Measurements from ENCODE around the gene SLC39A11.

Gene SLC39A11

DNA sequence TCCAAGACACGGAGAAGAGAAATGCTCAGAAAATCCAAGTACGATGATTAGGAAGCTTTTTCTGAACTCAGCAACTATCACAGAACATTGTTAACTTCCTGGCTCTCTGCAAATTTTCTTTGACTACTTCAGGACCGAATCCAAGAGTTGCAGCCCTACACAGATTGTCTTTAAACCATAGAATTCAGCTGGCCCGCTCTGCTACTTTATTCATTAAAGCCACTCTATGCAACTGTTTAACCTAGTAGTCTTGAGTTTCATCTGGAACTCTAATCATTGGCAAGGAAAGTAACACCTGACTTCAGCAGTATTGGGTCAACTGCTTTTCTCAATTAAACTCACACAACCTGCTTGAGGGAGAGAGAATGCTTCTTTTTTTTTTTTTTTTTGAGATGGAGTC lies 210.1 kb downstream of the SLC39A11 start:
- DNase-seq, result no peak
- in situ Hi-C loops (cut with HindIII; ENCODE audit: low pct_ligation_motif_present, low sequenced_read_pairs), result no loop called here
- Histone ChIP-seq H3K36me3 (replicated peaks) (no peaks in the 10 kb centered on the region), H3K27me3 (replicated peaks) (no peaks in the 10 kb centered on the region), H3K27ac (no peak overlapping the region), H3K4me3 (ENCODE audit: low read depth, low read length) (no peak overlapping the region)
- TF ChIP-seq, protein P1, sequence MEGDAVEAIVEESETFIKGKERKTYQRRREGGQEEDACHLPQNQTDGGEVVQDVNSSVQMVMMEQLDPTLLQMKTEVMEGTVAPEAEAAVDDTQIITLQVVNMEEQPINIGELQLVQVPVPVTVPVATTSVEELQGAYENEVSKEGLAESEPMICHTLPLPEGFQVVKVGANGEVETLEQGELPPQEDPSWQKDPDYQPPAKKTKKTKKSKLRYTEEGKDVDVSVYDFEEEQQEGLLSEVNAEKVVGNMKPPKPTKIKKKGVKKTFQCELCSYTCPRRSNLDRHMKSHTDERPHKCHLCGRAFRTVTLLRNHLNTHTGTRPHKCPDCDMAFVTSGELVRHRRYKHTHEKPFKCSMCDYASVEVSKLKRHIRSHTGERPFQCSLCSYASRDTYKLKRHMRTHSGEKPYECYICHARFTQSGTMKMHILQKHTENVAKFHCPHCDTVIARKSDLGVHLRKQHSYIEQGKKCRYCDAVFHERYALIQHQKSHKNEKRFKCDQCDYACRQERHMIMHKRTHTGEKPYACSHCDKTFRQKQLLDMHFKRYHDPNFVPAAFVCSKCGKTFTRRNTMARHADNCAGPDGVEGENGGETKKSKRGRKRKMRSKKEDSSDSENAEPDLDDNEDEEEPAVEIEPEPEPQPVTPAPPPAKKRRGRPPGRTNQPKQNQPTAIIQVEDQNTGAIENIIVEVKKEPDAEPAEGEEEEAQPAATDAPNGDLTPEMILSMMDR (IDR thresholded peaks at IDR 0.05; ENCODE audit: low read depth, low read length, missing control alignments), result no peak

DNA sequence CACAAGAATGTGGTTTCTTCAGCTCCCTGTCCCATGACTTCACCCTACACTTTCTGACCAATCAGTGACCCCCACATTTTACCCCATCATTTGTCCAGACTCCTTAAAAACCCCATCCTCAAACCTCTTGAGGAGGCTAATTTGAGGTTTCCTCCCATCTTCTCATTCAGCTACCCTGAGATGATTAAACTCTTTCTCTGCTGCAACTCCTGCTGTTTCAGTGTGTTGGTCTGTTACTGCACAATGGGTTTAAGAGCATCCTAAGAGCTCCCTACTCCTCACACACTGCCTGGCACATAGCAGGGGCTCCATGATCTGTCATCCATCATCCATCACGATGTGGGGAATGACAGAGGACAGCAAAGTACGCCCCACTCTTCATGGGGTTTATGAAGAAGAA lies 212.6 kb downstream of the SLC39A11 start:
- Histone ChIP-seq H3K36me3 (replicated peaks) (no peaks in the 10 kb centered on the region), H3K4me3 (ENCODE audit: low read depth, low read length) (no peak overlapping the region), H3K27me3 (replicated peaks) (no peaks in the 10 kb centered on the region), H3K27ac (no peak overlapping the region)
- no peak for DNase-seq
- TF ChIP-seq, protein P1 (IDR thresholded peaks at IDR 0.05; ENCODE audit: low read depth, low read length, missing control alignments), result no peak
- in situ Hi-C loops (cut with HindIII; ENCODE audit: low pct_ligation_motif_present, low sequenced_read_pairs), result no loop called here

DNA sequence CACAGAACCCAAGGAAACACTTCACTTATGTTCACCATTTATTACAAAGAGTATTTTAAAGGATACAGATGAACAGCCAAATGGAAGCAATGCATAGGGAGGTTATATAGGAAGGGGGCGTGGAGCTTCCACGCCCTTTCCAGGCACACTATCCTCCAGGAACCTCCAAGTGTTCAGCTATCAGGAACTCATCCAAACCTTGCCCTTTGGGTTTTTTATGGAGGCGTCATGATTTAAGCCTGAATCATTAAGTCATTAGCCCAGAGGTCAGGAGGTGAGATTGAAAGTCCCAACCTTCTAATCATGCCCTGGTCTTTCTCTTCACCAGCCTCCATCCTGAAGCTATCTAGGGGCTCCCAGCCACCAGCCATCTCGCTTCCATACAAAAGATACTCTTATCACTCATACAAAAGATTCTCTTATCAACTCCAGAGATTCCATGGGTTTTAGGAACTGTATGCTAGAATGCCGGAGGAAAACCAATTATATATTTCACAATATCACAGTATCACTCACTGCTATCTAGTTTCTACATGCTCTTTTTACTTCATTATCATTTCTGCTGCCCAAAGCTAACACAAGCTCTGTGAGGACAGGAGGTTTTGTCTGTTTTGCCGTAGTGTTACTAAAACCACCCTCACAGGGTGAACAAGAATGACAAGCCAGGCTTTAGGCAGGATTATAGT lies 213.4 kb downstream of the SLC39A11 start:
- Histone ChIP-seq H3K27ac (no peak overlapping the region), H3K36me3 (replicated peaks) (no peaks in the 10 kb centered on the region), H3K4me3 (ENCODE audit: low read depth, low read length) (no peak overlapping the region), H3K27me3 (replicated peaks) (no peaks in the 10 kb centered on the region)
- no peak for DNase-seq
- TF ChIP-seq, protein P1 (IDR thresholded peaks at IDR 0.05; ENCODE audit: low read depth, low read length, missing control alignments), result no peak
- in situ Hi-C loops (cut with HindIII; ENCODE audit: low pct_ligation_motif_present, low sequenced_read_pairs), result no loop called here

DNA sequence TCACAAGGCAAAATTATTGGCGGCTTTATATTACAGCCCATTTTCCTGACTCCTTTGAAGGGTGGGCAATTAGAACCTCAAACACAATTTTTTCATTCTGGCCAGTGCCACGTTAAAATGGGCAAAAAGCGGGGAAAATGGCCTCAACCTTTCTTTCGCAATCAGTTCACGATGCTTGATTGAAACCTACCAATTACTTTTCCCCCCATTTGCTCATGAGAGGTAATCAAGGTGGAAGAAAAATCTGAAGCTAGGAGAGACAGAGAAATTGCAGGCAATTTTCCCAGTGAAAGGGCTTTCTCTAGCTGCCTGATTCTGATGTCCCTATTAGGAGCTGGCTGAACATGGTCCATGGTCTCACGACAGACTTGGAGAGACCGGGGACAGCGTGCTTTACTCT lies 215.1 kb downstream of the SLC39A11 start:
- Histone ChIP-seq H3K36me3 (replicated peaks) (no peaks in the 10 kb centered on the region), H3K4me3 (ENCODE audit: low read depth, low read length) (no peak overlapping the region), H3K27ac (no peak overlapping the region), H3K27me3 (replicated peaks) (no peaks in the 10 kb centered on the region)
- TF ChIP-seq, protein P1 (IDR thresholded peaks at IDR 0.05; ENCODE audit: low read depth, low read length, missing control alignments), result no peak
- DNase-seq, result no peak
- in situ Hi-C loops (cut with HindIII; ENCODE audit: low pct_ligation_motif_present, low sequenced_read_pairs), result no loop called here

DNA sequence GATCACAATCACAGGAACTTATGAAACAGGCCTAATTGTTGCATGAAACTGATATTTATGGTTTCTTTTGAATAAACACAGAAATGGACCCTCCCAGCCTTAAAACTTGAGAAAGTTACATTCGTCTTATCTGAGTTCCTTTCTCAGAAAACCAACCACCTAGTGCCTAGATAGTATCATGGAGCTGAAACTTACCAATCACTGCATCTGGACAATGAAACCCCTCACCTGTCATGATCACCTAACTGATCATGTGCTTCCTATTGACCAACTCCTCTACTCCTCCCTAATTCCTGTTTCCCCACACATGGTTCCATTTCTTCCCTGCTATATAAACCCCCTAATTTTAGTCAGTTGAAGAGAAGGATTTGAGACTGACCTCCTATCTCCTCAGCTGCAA lies 216.1 kb downstream of the SLC39A11 start:
- no peak overlapping the region for H3K4me3 ChIP-seq (ENCODE audit: low read depth, low read length)
- H3K27ac ChIP-seq, result no peak overlapping the region
- no peak for DNase-seq
- TF ChIP-seq, protein P1 (IDR thresholded peaks at IDR 0.05; ENCODE audit: low read depth, low read length, missing control alignments), result no peak
- in situ Hi-C loops (cut with HindIII; ENCODE audit: low pct_ligation_motif_present, low sequenced_read_pairs), result no loop called here
- H3K27me3 ChIP-seq (replicated peaks), result no peaks in the 10 kb centered on the region
- no peaks in the 10 kb centered on the region for H3K36me3 ChIP-seq (replicated peaks)

DNA sequence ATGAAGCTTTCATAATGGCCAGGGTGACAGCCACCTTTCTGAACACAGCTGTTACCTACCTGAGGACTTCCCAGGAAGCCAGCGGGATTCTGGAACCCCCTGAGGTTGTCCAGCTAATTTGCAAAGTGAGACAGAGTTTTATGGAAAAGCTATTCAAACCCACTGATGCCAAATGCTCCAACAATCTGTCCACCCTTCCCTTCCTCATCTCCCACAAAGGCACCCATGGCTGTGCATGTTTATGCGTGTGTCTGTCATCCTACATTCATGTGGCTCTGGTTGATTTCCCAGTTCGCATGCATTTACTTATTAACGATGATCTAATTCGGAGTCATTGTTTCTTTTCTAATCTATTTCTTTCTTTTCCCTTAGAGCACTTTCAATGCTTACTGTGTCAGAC lies 217.1 kb downstream of the SLC39A11 start:
- H3K27ac ChIP-seq, result no peak overlapping the region
- no peaks in the 10 kb centered on the region for H3K36me3 ChIP-seq (replicated peaks)
- in situ Hi-C loops (cut with HindIII; ENCODE audit: low pct_ligation_motif_present, low sequenced_read_pairs), result no loop called here
- DNase-seq, result no peak
- no peak overlapping the region for H3K4me3 ChIP-seq (ENCODE audit: low read depth, low read length)
- no peaks in the 10 kb centered on the region for H3K27me3 ChIP-seq (replicated peaks)
- TF ChIP-seq, protein P1 (IDR thresholded peaks at IDR 0.05; ENCODE audit: low read depth, low read length, missing control alignments), result no peak
